ENCODE results near the gene SLC27A5.
"Not testable (repeated sequence)": the region's sequence is repeated elsewhere in the genome, so short reads cannot be mapped to it uniquely, and the experiment has no call there.

The SLC27A5 gene

GRCh38 chr19:58550362-58551122 lies 38.8 kb upstream of the SLC27A5 start:
- DNase-seq (ENCODE audit: low read depth), result no peak

GRCh38 chr19:58549664-58550361 lies 38.0 kb upstream of the SLC27A5 start:
- no peak for DNase-seq (ENCODE audit: low read depth)

GRCh38 chr19:58548859-58549663 lies 37.3 kb upstream of the SLC27A5 start:
- DNase-seq (ENCODE audit: low read depth), result no peak

- no peak for DNase-seq (ENCODE audit: low read depth)
Observed at GRCh38 chr19:58547323-58548312, 35.8 kb upstream of the SLC27A5 start.

- DNase-seq (ENCODE audit: low read depth), result no peak
Observed at GRCh38 chr19:58546019-58546530, 34.3 kb upstream of the SLC27A5 start.

- no peak for DNase-seq (ENCODE audit: low read depth)
Observed at GRCh38 chr19:58545286-58546018, 33.7 kb upstream of the SLC27A5 start.

- DNase-seq (ENCODE audit: low read depth), result peak; percentile 75
Observed at GRCh38 chr19:58544591-58545285, 32.9 kb upstream of the SLC27A5 start.

- peak; percentile 100 for DNase-seq (ENCODE audit: low read depth)
Observed at GRCh38 chr19:58543826-58544590, 32.2 kb upstream of the SLC27A5 start, which contains the start of gene TRIM28. TSS of gene TRIM28 (plus strand) at chr19:58544064. CDS start at chr19:58544758, 694 bp downstream.

- not testable (repeated sequence) for DNase-seq (ENCODE audit: low read depth)
Observed at GRCh38 chr19:58542641-58543372, 31.0 kb upstream of the SLC27A5 start.

- not testable (repeated sequence) for DNase-seq (ENCODE audit: low read depth)
Observed at GRCh38 chr19:58539169-58539559, 27.4 kb upstream of the SLC27A5 start.

- no peak for DNase-seq (ENCODE audit: low read depth)
Observed at GRCh38 chr19:58538257-58539168, 26.7 kb upstream of the SLC27A5 start.

- DNase-seq (ENCODE audit: low read depth), result no peak
Observed at GRCh38 chr19:58536852-58537798, 25.3 kb upstream of the SLC27A5 start.

GRCh38 chr19:58535857-58536256 lies 24.1 kb upstream of the SLC27A5 start:
- no peak for DNase-seq (ENCODE audit: low read depth)

GRCh38 chr19:58531034-58531840 lies 19.4 kb upstream of the SLC27A5 start:
- DNase-seq (ENCODE audit: low read depth), result no peak

- no peak for DNase-seq (ENCODE audit: low read depth)
Observed at GRCh38 chr19:58529405-58529804, 17.6 kb upstream of the SLC27A5 start.
